Measurements from ENCODE around the gene CASP10. TPM values are rescaled to one million over a fixed set of nuclear protein-coding genes. Genes with fewer than 3 reads are reported as not detected.

Gene CASP10
- total and polyA plus RNA-seq, 3 donors from 2014 or later: 2.4 to 10.4 (median 5.2) TPM

- no peak for TF ChIP-seq POLR2A (IDR thresholded peaks at IDR 0.05)
- TF ChIP-seq CTCF (IDR thresholded peaks at IDR 0.05): no peak
- Histone ChIP-seq H3K27me3 (no peaks in the 10 kb centered on the region), H3K4me1 (no peaks in the 10 kb centered on the region), H3K36me3 (ENCODE audit: low read depth, missing control alignments) (no peaks in the 10 kb centered on the region), H3K27ac (no peak overlapping the region), H3K9me3 (no peaks in the 10 kb centered on the region), H3K4me3 (no peak overlapping the region)
- no peak for DNase-seq
- intact Hi-C loops (cut with DNase I; ENCODE audit: low total_unique reads): no loop called here
- WGBS, 2 donors: 86 to 97% methylated on average over 4 of the region's 4 CpGs
Observed at GRCh38 chr2:201250741-201251140, 67.8 kb downstream of the CASP10 start.

GRCh38 chr2:201254081-201254730 lies 71.3 kb downstream of the CASP10 start:
- no peak for DNase-seq
- no peaks in the 10 kb centered on the region for H3K36me3 ChIP-seq (ENCODE audit: low read depth, missing control alignments)
- TF ChIP-seq POLR2A (IDR thresholded peaks at IDR 0.05): no peak
- TF ChIP-seq CTCF (IDR thresholded peaks at IDR 0.05): no peak
- intact Hi-C loops (cut with DNase I; ENCODE audit: low total_unique reads): no loop called here
- no peak overlapping the region for H3K4me3 ChIP-seq
- no peak overlapping the region for H3K27ac ChIP-seq
- H3K27me3 ChIP-seq: no peaks in the 10 kb centered on the region
- 55 to 83% methylated on average over 5 of the region's 5 CpGs for WGBS, 2 donors
- no peaks in the 10 kb centered on the region for H3K9me3 ChIP-seq
- H3K4me1 ChIP-seq: peaks cover 5% of the 10 kb centered on the region

- Histone ChIP-seq H3K4me3 (no peak overlapping the region), H3K36me3 (ENCODE audit: low read depth, missing control alignments) (no peaks in the 10 kb centered on the region), H3K4me1 (peaks cover 5% of the 10 kb centered on the region), H3K27ac (no peak overlapping the region), H3K9me3 (no peaks in the 10 kb centered on the region), H3K27me3 (no peaks in the 10 kb centered on the region)
- 92 to 93% methylated on average over 3 of the region's 3 CpGs for WGBS, 2 donors
- intact Hi-C loops (cut with DNase I; ENCODE audit: low total_unique reads): no loop called here
- no peak for DNase-seq
- no peak for TF ChIP-seq CTCF (IDR thresholded peaks at IDR 0.05)
- no peak for TF ChIP-seq POLR2A (IDR thresholded peaks at IDR 0.05)
Observed at GRCh38 chr2:201255408-201256033, 72.6 kb downstream of the CASP10 start.

GRCh38 chr2:201256082-201256481 lies 73.1 kb downstream of the CASP10 start:
- H3K36me3 ChIP-seq (ENCODE audit: low read depth, missing control alignments): no peaks in the 10 kb centered on the region
- WGBS, 2 donors: 90 to 100% methylated on average over 3 of the region's 3 CpGs
- H3K4me3 ChIP-seq: no peak overlapping the region
- H3K27me3 ChIP-seq: no peaks in the 10 kb centered on the region
- intact Hi-C loops (cut with DNase I; ENCODE audit: low total_unique reads): no loop called here
- no peaks in the 10 kb centered on the region for H3K9me3 ChIP-seq
- H3K4me1 ChIP-seq: peaks cover 5% of the 10 kb centered on the region
- H3K27ac ChIP-seq: no peak overlapping the region
- no peak for DNase-seq
- no peak for TF ChIP-seq POLR2A (IDR thresholded peaks at IDR 0.05)
- no peak for TF ChIP-seq CTCF (IDR thresholded peaks at IDR 0.05)
